ENCODE data around the gene RNF40.

RNF40 gene

DNA sequence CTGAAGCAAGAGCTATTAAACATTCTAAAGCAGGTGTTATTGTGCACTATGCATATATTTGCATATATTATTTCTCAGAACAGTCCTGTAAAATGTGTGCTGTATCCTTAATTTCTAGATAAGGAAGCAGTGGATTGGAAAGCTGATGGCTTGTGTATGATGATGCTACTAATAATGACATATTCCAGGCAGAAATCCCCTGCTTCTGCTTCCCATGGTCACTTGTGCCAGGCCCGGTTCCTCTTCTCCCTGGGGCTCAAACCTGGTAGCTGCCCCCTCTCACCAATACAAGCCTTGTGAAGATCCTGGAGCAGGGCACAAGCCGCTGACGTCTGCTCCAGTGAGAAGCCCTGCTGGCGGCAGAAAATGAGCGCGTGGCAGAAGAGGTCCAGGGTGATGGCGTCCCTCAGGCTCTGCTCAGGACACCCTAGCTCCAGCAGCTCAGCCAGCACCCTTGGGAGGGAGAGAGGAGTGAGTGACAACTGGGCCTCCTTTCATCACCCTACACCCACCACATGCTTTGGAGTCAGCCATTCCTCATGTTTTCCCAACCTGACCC, 2.0 kb upstream of the RNF40 start:
- Histone ChIP-seq H3K4me3 (ENCODE audit: low read length) (no peak overlapping the region), H3K9ac (ENCODE audit: low read length) (no peak overlapping the region), H3K36me3 (ENCODE audit: control insufficient read depth, insufficient read depth, low read length) (peaks cover 26% of the 10 kb centered on the region), H3K27ac (ENCODE audit: low read depth, low read length) (no peak overlapping the region), H3K4me1 (ENCODE audit: control insufficient read depth, insufficient read depth, low read length) (peaks cover 19% of the 10 kb centered on the region), H3K27me3 (ENCODE audit: control insufficient read depth, insufficient read depth, low read length) (no peaks in the 10 kb centered on the region)

DNA sequence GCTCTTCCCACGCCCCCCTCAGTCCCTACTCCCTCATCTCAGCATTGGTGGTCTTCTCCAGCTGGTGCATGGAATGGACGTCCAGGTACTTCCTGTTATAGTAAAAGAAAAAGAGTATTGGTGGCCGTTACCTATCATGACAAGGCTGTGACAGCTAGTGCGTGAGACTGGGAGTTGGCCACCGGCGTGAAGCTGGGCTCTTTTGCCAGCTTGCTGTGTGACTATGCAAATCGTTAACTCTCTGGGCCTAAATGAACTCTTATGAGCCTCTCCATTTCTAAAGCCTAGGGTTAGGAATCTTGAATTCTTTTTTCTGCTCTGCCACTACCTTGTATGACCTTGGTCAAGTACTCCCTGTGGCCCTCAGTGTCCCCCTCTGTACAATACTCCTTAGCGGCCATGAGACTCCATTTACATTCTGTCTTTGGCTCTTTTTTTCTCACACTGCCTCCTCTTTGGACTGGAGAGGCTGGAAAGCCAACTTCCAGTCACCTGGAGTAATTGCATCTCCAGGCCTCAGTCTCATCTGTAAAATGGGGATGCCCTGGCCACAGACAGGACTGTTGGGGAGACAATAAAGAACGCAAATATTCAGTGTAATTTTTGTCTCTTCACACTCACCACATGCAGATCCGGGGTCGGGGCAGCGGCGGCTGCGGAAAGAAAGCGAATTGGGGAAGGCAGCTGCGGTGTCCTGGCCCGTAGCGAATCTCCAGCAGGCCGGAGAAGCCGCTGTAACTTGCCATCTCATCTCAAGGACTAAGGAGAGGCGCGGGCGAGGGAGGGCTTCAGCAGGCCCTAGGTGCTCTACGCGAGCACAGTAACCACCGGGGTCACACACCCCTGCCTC, 1.3 kb upstream of the RNF40 start:
- Histone ChIP-seq H3K4me3 (ENCODE audit: low read length) (peak overlapping the region; percentile 94), H3K9ac (ENCODE audit: low read length) (no peak overlapping the region), H3K27ac (ENCODE audit: low read depth, low read length) (no peak overlapping the region), H3K36me3 (ENCODE audit: control insufficient read depth, insufficient read depth, low read length) (peaks cover 30% of the 10 kb centered on the region), H3K4me1 (ENCODE audit: control insufficient read depth, insufficient read depth, low read length) (peaks cover 19% of the 10 kb centered on the region), H3K27me3 (ENCODE audit: control insufficient read depth, insufficient read depth, low read length) (no peaks in the 10 kb centered on the region)

DNA sequence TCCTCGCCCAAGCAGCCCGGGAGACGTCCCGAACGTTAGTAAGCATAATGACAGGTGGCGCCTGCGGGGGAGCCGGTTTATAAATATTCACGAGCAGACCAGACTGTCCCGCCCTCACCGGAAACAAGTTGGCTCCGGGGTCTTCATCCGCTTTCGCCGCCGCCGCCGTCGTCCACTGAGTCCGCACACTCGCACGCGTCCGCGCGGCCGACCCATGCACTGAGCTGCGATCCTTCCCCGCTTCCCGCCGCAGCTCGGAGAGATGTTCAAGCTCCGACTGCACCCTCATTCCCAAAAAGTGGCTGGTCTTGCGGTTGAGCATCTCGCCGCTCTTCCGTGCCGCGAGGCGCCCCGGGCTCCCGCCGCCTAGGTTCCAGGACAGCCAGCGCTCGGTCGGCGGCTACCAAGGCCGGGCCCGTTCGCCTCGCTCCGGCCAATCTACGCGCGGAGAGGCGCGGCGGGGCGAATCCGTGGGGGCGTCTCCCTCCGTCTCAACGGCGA, 645 bp upstream of the RNF40 start:
- Histone ChIP-seq H3K36me3 (ENCODE audit: control insufficient read depth, insufficient read depth, low read length) (peaks cover 30% of the 10 kb centered on the region), H3K9ac (ENCODE audit: low read length) (no peak overlapping the region), H3K27ac (ENCODE audit: low read depth, low read length) (peak overlapping the region; percentile 24), H3K27me3 (ENCODE audit: control insufficient read depth, insufficient read depth, low read length) (no peaks in the 10 kb centered on the region), H3K4me1 (ENCODE audit: control insufficient read depth, insufficient read depth, low read length) (peaks cover 19% of the 10 kb centered on the region), H3K4me3 (ENCODE audit: low read length) (peak overlapping the region; percentile 94)

DNA sequence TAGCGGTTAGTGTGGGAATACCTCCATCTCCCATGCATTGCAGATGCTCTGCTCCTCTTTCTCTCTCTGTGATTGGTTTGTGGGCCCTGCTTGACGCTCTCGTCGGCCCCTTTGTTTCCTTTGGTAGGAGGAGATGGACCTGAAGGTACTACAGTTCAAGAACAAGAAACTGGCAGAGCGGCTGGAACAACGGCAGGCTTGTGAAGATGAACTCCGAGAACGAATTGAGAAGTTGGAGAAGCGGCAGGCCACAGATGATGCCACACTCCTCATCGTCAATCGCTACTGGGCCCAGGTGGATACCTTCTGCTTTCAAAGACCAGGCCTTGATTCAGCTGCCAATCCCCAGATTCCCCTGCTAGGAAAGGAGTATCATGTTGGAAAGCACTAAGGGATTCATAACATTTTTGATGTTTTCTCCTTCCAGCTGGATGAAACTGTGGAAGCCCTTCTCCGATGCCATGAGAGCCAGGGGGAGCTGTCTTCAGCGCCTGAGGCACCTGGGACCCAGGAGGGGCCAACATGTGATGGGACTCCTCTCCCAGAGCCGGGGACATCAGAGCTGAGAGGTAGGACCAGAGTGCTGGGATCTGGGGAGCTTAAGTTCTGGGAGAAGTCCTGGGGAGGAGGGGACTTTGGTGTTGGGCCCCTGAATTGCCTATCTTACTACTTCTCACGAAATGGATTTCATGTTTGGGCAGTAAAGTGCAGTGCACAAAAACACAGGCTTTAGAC, 1.0 kb downstream of the RNF40 start:
- H3K4me1 ChIP-seq (ENCODE audit: control insufficient read depth, insufficient read depth, low read length): peaks cover 19% of the 10 kb centered on the region
- no peak overlapping the region for H3K9ac ChIP-seq (ENCODE audit: low read length)
- peak overlapping the region; percentile 72 for H3K27ac ChIP-seq (ENCODE audit: low read depth, low read length)
- peak overlapping the region; percentile 96 for H3K4me3 ChIP-seq (ENCODE audit: low read length)
- no peaks in the 10 kb centered on the region for H3K27me3 ChIP-seq (ENCODE audit: control insufficient read depth, insufficient read depth, low read length)
- peaks cover 33% of the 10 kb centered on the region for H3K36me3 ChIP-seq (ENCODE audit: control insufficient read depth, insufficient read depth, low read length)

DNA sequence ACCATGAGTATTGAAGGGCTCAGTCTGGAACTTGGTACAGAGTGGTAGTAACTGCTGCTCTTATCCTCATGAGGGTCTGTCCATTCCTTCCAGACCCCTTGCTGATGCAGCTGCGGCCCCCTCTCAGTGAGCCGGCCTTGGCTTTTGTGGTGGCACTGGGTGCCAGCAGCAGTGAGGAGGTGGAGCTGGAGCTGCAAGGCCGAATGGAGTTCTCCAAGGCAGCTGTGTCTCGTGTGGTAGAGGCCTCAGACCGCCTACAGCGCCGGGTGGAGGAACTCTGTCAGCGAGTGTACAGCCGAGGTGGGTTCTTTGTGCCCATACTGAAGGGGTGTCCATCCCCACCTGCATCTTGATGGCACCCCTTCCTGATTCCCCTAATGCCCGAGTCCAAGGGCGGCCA, 2.0 kb downstream of the RNF40 start:
- Histone ChIP-seq H3K9ac (ENCODE audit: low read length) (no peak overlapping the region), H3K4me1 (ENCODE audit: control insufficient read depth, insufficient read depth, low read length) (peaks cover 19% of the 10 kb centered on the region)

DNA sequence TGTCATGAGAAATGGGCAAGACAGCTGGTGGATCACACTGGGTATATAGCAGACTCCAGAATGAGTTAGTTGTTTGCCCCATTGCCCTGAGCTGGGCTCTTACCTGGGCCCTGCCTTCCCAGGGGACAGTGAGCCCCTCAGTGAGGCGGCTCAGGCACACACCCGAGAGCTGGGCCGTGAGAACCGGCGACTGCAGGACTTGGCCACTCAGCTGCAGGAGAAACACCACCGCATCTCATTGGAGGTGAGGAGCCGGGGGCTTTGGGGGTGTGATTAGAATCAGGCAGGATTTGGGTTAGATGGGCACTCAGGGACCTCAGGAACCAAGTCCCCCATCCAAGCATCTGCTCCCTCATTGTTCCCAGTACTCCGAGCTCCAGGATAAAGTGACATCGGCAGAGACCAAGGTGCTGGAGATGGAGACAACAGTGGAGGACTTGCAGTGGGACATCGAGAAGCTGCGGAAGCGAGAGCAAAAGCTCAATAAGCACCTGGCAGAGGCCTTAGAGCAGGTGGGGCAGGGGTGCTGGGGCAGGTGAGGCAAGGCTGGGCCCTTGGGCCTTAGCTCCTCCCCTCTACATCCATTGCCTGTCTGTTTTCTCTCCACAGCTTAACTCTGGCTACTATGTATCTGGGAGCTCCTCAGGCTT, 2.8 kb downstream of the RNF40 start:
- H3K9ac ChIP-seq (ENCODE audit: low read length): no peak overlapping the region
- no peak overlapping the region for H3K27ac ChIP-seq (ENCODE audit: low read depth, low read length)
- no peaks in the 10 kb centered on the region for H3K27me3 ChIP-seq (ENCODE audit: control insufficient read depth, insufficient read depth, low read length)
- peaks cover 19% of the 10 kb centered on the region for H3K4me1 ChIP-seq (ENCODE audit: control insufficient read depth, insufficient read depth, low read length)
- H3K4me3 ChIP-seq (ENCODE audit: low read length): no peak overlapping the region
- H3K36me3 ChIP-seq (ENCODE audit: control insufficient read depth, insufficient read depth, low read length): peaks cover 47% of the 10 kb centered on the region

More for the DNA sequence above, 2.0 kb downstream of the RNF40 start:
- Histone ChIP-seq H3K36me3 (ENCODE audit: control insufficient read depth, insufficient read depth, low read length) (peaks cover 42% of the 10 kb centered on the region), H3K27ac (ENCODE audit: low read depth, low read length) (no peak overlapping the region), H3K4me3 (ENCODE audit: low read length) (no peak overlapping the region), H3K27me3 (ENCODE audit: control insufficient read depth, insufficient read depth, low read length) (no peaks in the 10 kb centered on the region)

DNA sequence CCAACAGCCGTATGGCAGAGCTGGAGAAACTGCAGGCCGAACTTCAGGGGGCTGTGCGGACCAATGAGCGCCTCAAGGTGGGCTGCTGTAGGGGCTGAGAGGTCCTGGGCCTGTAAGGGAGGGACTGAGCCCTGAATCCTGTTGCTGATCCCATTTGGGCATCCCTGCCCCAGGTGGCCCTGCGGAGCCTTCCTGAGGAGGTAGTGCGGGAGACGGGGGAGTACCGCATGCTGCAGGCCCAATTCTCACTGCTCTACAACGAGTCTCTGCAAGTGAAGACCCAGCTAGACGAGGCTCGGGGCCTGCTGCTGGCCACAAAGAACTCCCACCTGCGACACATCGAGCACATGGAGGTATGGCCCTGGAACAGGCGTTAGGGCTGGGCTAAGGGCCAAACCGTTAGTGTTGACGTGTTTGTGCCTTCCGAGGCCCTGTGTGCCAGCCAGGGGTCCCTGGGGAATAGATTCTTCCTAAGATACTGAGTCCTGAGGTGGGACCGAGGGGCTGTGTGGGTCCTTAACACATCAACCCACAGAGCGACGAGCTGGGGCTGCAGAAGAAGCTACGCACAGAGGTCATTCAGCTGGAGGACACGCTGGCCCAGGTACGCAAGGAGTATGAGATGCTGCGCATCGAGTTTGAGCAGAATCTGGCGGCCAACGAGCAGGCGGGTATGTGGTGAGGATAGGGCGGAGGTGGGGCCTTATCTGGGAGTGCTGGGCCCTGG, 4.2 kb downstream of the RNF40 start:
- H3K36me3 ChIP-seq (ENCODE audit: control insufficient read depth, insufficient read depth, low read length): peaks cover 54% of the 10 kb centered on the region
- no peaks in the 10 kb centered on the region for H3K27me3 ChIP-seq (ENCODE audit: control insufficient read depth, insufficient read depth, low read length)
- H3K4me1 ChIP-seq (ENCODE audit: control insufficient read depth, insufficient read depth, low read length): peaks cover 13% of the 10 kb centered on the region

DNA sequence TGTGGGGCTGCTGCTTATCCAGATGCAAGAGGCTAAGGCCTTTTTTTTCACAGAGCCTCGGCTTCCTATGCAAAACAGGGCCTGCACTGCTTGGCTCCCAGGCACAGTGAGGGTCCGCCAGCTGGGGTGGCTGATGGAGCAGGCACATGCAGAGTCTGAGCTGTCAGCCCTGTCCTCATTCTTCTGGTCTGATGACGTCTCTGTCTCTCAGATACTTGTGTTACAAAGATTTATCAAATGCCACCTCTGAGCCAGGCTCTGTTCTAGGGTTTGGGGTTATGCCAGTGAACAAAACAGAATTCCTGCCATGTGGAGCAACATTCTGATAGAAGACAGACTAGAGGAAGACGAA, 4.8 kb downstream of the RNF40 start:
- Histone ChIP-seq H3K27me3 (ENCODE audit: control insufficient read depth, insufficient read depth, low read length) (no peaks in the 10 kb centered on the region), H3K4me1 (ENCODE audit: control insufficient read depth, insufficient read depth, low read length) (peaks cover 12% of the 10 kb centered on the region), H3K9ac (ENCODE audit: low read length) (no peak overlapping the region), H3K36me3 (ENCODE audit: control insufficient read depth, insufficient read depth, low read length) (peaks cover 59% of the 10 kb centered on the region), H3K27ac (ENCODE audit: low read depth, low read length) (no peak overlapping the region), H3K4me3 (ENCODE audit: low read length) (no peak overlapping the region)

More for the DNA sequence above, 4.2 kb downstream of the RNF40 start:
- Histone ChIP-seq H3K27ac (ENCODE audit: low read depth, low read length) (no peak overlapping the region), H3K4me3 (ENCODE audit: low read length) (no peak overlapping the region), H3K9ac (ENCODE audit: low read length) (no peak overlapping the region)

DNA sequence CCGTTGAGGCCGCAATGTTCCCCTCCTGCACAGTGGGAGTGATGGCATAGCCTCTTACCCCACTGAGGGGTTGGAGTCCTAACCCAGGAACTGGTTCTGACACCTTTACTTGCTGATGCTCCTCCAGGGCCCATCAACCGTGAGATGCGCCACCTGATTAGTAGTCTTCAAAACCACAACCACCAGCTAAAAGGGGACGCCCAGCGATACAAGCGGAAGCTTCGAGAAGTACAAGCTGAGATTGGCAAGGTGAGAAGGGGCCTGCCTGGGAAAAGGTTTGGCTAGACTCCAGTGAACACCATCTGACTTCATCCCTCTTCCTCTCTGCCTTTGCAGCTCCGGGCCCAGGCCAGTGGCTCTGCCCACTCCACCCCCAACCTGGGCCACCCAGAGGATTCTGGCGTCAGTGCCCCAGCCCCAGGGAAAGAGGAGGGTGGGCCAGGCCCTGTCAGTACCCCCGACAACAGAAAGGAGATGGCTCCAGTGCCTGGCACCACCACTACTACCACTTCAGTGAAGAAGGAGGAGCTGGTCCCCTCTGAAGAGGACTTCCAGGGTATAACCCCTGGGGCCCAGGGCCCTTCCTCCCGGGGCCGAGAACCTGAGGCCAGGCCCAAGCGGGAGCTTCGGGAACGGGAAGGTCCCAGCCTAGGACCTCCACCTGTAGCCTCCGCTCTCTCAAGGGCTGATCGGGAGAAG, 5.8 kb downstream of the RNF40 start:
- H3K4me3 ChIP-seq (ENCODE audit: low read length): no peak overlapping the region
- H3K4me1 ChIP-seq (ENCODE audit: control insufficient read depth, insufficient read depth, low read length): peaks cover 8% of the 10 kb centered on the region
- no peak overlapping the region for H3K27ac ChIP-seq (ENCODE audit: low read depth, low read length)
- H3K9ac ChIP-seq (ENCODE audit: low read length): no peak overlapping the region
- no peaks in the 10 kb centered on the region for H3K27me3 ChIP-seq (ENCODE audit: control insufficient read depth, insufficient read depth, low read length)
- H3K36me3 ChIP-seq (ENCODE audit: control insufficient read depth, insufficient read depth, low read length): peaks cover 68% of the 10 kb centered on the region

DNA sequence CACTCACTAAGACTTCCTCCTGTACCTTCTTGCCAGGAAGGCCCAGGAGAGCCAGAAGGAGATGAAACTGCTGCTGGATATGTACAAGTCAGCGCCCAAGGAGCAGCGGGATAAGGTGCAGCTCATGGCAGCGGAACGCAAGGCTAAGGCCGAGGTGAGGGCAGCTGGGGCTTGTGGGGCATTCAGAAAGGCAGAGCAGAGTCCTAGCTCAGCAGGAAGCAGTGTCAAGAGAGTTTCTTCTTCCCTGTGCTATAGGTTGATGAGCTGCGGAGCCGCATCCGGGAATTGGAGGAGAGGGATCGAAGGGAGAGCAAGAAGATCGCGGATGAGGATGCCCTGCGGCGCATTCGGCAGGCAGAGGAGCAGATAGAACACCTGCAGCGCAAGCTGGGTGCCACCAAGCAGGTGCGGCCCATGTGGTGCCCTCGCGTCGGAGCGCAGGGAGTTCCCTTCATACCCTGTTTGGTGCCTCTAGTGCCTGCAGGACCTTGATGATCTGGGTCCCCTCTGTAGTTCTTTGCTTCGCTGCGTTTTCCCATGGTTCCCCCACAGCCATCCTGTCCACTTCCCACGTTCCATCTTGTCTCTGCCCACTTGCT, 6.6 kb downstream of the RNF40 start:
- Histone ChIP-seq H3K27ac (ENCODE audit: low read depth, low read length) (no peak overlapping the region), H3K9ac (ENCODE audit: low read length) (no peak overlapping the region), H3K27me3 (ENCODE audit: control insufficient read depth, insufficient read depth, low read length) (no peaks in the 10 kb centered on the region), H3K4me3 (ENCODE audit: low read length) (no peak overlapping the region), H3K4me1 (ENCODE audit: control insufficient read depth, insufficient read depth, low read length) (peaks cover under 1% of the 10 kb centered on the region), H3K36me3 (ENCODE audit: control insufficient read depth, insufficient read depth, low read length) (peaks cover 71% of the 10 kb centered on the region)

Measured in rectal smooth muscle tissue (tissue), 1 donor.